GM23338 (cell line): ENCODE data around the gene COTL1. TPM values are rescaled to one million over a fixed set of nuclear protein-coding genes. Genes with fewer than 3 reads are reported as not detected.

Experiments
- ATAC-seq: fragments of 200-7000 bp; cut with Tn5 transposase; 3 replicates; pipeline ENCODE4 v1.9.1; 2020
- DNase-seq: peaks from one replicate; pipeline ENCODE4 v3.0.0-alpha.2; 2015; ENCODE audit warnings: low spot score
- H2AFZ ChIP-seq: fragments of 200-600 bp; sonication (generic); 2 replicates; pipeline ENCODE4 v1.8.0; 2016; ENCODE audit warnings: antibody characterized with exemption, mild to moderate bottlenecking, moderate library complexity
- H3F3A ChIP-seq: fragments of 200-600 bp; sonication (generic); replicated peaks from 2 replicates; pipeline ENCODE4 v1.8.0; 2017; ENCODE audit warnings: antibody characterized with exemption, mixed run types, low read depth
- H3K27ac ChIP-seq: fragments of 200-600 bp; sonication (generic); 2 replicates; pipeline ENCODE4 v1.6.1; 2016; ENCODE audit warnings: low read depth
- H3K27me3 ChIP-seq: fragments of 200-600 bp; sonication (generic); 2 replicates; pipeline ENCODE4 v1.8.0; 2016; ENCODE audit warnings: mild to moderate bottlenecking, mixed run types, moderate library complexity; ENCODE audit not compliant: insufficient read depth
- H3K36me3 ChIP-seq: fragments of 200-600 bp; sonication (generic); 2 replicates; pipeline ENCODE4 v1.8.0; 2016; ENCODE audit warnings: mild to moderate bottlenecking; ENCODE audit not compliant: insufficient read depth
- H3K4me1 ChIP-seq: fragments of 200-600 bp; sonication (generic); 2 replicates; pipeline ENCODE4 v1.8.0; 2016; ENCODE audit warnings: mild to moderate bottlenecking, moderate library complexity; ENCODE audit not compliant: insufficient read depth
- H3K4me2 ChIP-seq: fragments of 200-600 bp; sonication (generic); 2 replicates; pipeline ENCODE4 v1.7.1; 2017; ENCODE audit warnings: mixed run types
- H3K4me3 ChIP-seq: fragments of 200-600 bp; sonication (generic); 2 replicates; pipeline ENCODE4 v1.6.1; 2016; ENCODE audit warnings: mixed run types
- H3K79me2 ChIP-seq: fragments of 200-600 bp; sonication (generic); replicated peaks from 2 replicates; pipeline ENCODE4 v1.8.0; 2017; ENCODE audit warnings: mild to moderate bottlenecking; ENCODE audit not compliant: insufficient read depth
- H3K9me2 ChIP-seq: fragments of 200-600 bp; sonication (generic); 2 replicates; pipeline ENCODE4 v1.8.0; 2017; ENCODE audit not compliant: insufficient read depth
- H4K20me1 ChIP-seq: fragments of 200-600 bp; sonication (generic); replicated peaks from 2 replicates; pipeline ENCODE4 v1.8.0; 2017; ENCODE audit warnings: mild to moderate bottlenecking; ENCODE audit not compliant: insufficient read depth
- H3K27ac Mint-ChIP-seq: 2 replicates; pipeline ENCODE4 v1.8.0; 2020; ENCODE audit warnings: inconsistent platforms, mild to moderate bottlenecking, moderate library complexity, mixed read lengths
- H3K27me3 Mint-ChIP-seq: 3 replicates; pipeline ENCODE4 v1.8.0; 2022; ENCODE audit warnings: low read depth, mild to moderate bottlenecking, moderate library complexity, mixed read lengths, inconsistent platforms; ENCODE audit not compliant: insufficient read depth, poor library complexity
- H3K36me3 Mint-ChIP-seq: 3 replicates; pipeline ENCODE4 v1.8.0; 2021; ENCODE audit warnings: low read depth, mild to moderate bottlenecking, inconsistent platforms, moderate library complexity, mixed read lengths
- H3K4me1 Mint-ChIP-seq: 3 replicates; pipeline ENCODE4 v1.8.0; 2020; ENCODE audit warnings: mild to moderate bottlenecking, inconsistent platforms, mixed read lengths
- H3K4me3 Mint-ChIP-seq: 3 replicates; pipeline ENCODE4 v1.8.0; 2021; ENCODE audit warnings: moderate library complexity, mild to moderate bottlenecking, inconsistent platforms, mixed read lengths
- H3K9me3 Mint-ChIP-seq: 3 replicates; pipeline ENCODE4 v1.8.0; 2020; ENCODE audit warnings: moderate library complexity, mild to moderate bottlenecking, inconsistent platforms, mixed read lengths
- CREB1 ChIP-seq: fragments of 250-450 bp; sonication (Bioruptor Pico); IDR thresholded peaks from 2 replicates; pipeline ENCODE4 v1.5.0; 2020; ENCODE audit warnings: low read depth, mild to moderate bottlenecking, moderate library complexity
- ETS1 ChIP-seq: IDR thresholded peaks from 2 replicates; pipeline ENCODE4 v1.6.1; 2016; ENCODE audit warnings: antibody characterized with exemption
- EZH2 ChIP-seq: fragments of 200-600 bp; sonication (generic); IDR thresholded peaks from one replicate; pipeline ENCODE4 v1.8.0; 2017; ENCODE audit warnings: antibody characterized with exemption, mild to moderate bottlenecking, low read depth; ENCODE audit not compliant: unreplicated experiment
- EZH2phosphoT487 ChIP-seq: fragments of 200-600 bp; sonication (generic); IDR thresholded peaks from one replicate; pipeline ENCODE4 v1.8.1; 2018; ENCODE audit warnings: antibody characterized with exemption; ENCODE audit not compliant: unreplicated experiment
- JUNB ChIP-seq: IDR thresholded peaks from one replicate; pipeline ENCODE4 v1.6.1; 2016; ENCODE audit warnings: antibody characterized with exemption; ENCODE audit not compliant: unreplicated experiment
- POLR2AphosphoS5 ChIP-seq: IDR thresholded peaks from 2 replicates; pipeline ENCODE4 v1.6.1; 2016; ENCODE audit warnings: antibody characterized with exemption, low read depth
- STAT1 ChIP-seq: IDR thresholded peaks from one replicate; pipeline ENCODE4 v1.6.1; 2016; ENCODE audit warnings: antibody characterized with exemption; ENCODE audit not compliant: unreplicated experiment
- ZNF114 ChIP-seq: fragments of 250-450 bp; sonication (Bioruptor Pico); IDR thresholded peaks from 2 replicates; pipeline ENCODE4 v1.5.0; 2020; ENCODE audit warnings: mild to moderate bottlenecking, moderate library complexity
- ZNF331 ChIP-seq: fragments of 250-450 bp; sonication (Bioruptor Pico); IDR thresholded peaks from 2 replicates; pipeline ENCODE4 v1.5.0; 2020; ENCODE audit warnings: low read depth, mild to moderate bottlenecking, moderate library complexity
- polyA plus RNA-seq: library from polyadenylated mRNA; unstranded; fragments of >200 nt; fragmentation: Nextera tagmentation; extraction: Ambion mirVana; gene quantifications from 2 replicates; pipeline ENCODE4 v1.2.1, GENCODE V29; 2016
- total RNA-seq: library from RNA; depleted of rRNA; stranded (reverse); fragments of >200 nt; shearing (Covaris generic); gene quantifications from 2 replicates; pipeline ENCODE4 v1.2.3, GENCODE V29; 2014
- TF ChIP-seq, protein P1 (sequence below): fragments of 250-450 bp; sonication (Bioruptor Pico); IDR thresholded peaks from 2 replicates; pipeline ENCODE4 v1.5.0; 2020; ENCODE audit warnings: mild to moderate bottlenecking, moderate library complexity
- TF ChIP-seq, protein P2 (sequence below): IDR thresholded peaks from one replicate; pipeline ENCODE4 v1.6.1; 2018; ENCODE audit warnings: antibody characterized with exemption; ENCODE audit not compliant: unreplicated experiment

COTL1 gene
- total and polyA plus RNA-seq, 2 experiments from 2014 or later: 117 to 166 TPM

DNA sequence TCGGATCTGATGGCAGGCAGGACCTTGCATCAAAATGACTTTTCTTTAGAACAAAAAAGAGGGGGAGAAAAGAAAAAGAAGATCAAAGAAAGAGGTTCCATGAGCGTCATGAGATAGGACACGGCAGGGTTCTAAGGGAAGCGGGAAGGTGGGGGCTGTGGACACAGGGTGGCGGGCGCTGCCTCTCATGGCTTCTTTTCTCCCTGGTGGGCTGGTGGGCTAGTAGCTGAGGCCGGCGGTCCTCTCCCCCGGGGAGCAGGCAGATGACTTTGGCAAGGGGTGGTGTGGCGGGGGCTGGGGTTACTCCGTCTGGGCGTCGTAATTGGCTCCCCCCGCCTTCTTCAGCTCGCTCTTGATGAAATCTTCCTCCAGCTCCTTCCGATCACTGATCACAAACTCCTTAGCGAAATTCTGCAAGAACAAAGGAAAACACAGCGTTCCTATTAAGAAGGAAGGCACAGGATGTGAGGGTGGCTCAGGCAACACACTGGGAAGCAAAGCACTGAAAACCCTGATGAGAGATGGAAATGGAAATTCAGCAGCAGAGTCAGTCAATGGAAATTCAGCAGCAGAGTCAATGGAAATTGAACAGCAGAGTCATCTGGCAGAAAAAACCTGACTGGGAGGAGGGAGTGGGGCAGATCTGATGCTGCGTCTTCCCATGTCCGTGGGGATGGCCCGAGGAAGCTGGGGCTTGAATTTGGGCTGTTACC is 51.2 kb downstream of the COTL1 start:
- H3K27me3 ChIP-seq: no peaks in the 10 kb centered on the region
- ATAC-seq (peak; percentile 37), DNase-seq (no peak)
- H3F3A ChIP-seq: peaks cover 5% of the 10 kb centered on the region; the same call in 1 of the 2 replicates
- H3K36me3 ChIP-seq: no peaks in the 10 kb centered on the region
- peak overlapping the region; percentile 66 for H3K27ac ChIP-seq
- Mint-ChIP-seq H3K27me3 (peaks cover 16% of the 10 kb centered on the region), H3K36me3 (peaks cover 45% of the 10 kb centered on the region), H3K4me1 (peaks cover 34% of the 10 kb centered on the region), H3K9me3 (no peaks in the 10 kb centered on the region), H3K4me3 (peak overlapping the region; percentile 28; the same call in 2 of the 3 replicates), H3K27ac (peak overlapping the region; percentile 63)
- no peak overlapping the region for H2AFZ ChIP-seq
- peaks cover 22% of the 10 kb centered on the region for H3K4me1 ChIP-seq
- H3K9me2 ChIP-seq: no peaks in the 10 kb centered on the region
- H3K79me2 ChIP-seq: peaks cover 3% of the 10 kb centered on the region; the same call in 1 of the 2 replicates
- TF ChIP-seq JUNB (no peak), STAT1 (no peak), ZNF114 (no peak), EZH2 (no peak), ZNF331 (CRISPR knock-in tag) (no peak), EZH2phosphoT487 (no peak), ETS1 (no peak), POLR2AphosphoS5 (no peak), CREB1 (no peak)
- TF ChIP-seq, protein P1, sequence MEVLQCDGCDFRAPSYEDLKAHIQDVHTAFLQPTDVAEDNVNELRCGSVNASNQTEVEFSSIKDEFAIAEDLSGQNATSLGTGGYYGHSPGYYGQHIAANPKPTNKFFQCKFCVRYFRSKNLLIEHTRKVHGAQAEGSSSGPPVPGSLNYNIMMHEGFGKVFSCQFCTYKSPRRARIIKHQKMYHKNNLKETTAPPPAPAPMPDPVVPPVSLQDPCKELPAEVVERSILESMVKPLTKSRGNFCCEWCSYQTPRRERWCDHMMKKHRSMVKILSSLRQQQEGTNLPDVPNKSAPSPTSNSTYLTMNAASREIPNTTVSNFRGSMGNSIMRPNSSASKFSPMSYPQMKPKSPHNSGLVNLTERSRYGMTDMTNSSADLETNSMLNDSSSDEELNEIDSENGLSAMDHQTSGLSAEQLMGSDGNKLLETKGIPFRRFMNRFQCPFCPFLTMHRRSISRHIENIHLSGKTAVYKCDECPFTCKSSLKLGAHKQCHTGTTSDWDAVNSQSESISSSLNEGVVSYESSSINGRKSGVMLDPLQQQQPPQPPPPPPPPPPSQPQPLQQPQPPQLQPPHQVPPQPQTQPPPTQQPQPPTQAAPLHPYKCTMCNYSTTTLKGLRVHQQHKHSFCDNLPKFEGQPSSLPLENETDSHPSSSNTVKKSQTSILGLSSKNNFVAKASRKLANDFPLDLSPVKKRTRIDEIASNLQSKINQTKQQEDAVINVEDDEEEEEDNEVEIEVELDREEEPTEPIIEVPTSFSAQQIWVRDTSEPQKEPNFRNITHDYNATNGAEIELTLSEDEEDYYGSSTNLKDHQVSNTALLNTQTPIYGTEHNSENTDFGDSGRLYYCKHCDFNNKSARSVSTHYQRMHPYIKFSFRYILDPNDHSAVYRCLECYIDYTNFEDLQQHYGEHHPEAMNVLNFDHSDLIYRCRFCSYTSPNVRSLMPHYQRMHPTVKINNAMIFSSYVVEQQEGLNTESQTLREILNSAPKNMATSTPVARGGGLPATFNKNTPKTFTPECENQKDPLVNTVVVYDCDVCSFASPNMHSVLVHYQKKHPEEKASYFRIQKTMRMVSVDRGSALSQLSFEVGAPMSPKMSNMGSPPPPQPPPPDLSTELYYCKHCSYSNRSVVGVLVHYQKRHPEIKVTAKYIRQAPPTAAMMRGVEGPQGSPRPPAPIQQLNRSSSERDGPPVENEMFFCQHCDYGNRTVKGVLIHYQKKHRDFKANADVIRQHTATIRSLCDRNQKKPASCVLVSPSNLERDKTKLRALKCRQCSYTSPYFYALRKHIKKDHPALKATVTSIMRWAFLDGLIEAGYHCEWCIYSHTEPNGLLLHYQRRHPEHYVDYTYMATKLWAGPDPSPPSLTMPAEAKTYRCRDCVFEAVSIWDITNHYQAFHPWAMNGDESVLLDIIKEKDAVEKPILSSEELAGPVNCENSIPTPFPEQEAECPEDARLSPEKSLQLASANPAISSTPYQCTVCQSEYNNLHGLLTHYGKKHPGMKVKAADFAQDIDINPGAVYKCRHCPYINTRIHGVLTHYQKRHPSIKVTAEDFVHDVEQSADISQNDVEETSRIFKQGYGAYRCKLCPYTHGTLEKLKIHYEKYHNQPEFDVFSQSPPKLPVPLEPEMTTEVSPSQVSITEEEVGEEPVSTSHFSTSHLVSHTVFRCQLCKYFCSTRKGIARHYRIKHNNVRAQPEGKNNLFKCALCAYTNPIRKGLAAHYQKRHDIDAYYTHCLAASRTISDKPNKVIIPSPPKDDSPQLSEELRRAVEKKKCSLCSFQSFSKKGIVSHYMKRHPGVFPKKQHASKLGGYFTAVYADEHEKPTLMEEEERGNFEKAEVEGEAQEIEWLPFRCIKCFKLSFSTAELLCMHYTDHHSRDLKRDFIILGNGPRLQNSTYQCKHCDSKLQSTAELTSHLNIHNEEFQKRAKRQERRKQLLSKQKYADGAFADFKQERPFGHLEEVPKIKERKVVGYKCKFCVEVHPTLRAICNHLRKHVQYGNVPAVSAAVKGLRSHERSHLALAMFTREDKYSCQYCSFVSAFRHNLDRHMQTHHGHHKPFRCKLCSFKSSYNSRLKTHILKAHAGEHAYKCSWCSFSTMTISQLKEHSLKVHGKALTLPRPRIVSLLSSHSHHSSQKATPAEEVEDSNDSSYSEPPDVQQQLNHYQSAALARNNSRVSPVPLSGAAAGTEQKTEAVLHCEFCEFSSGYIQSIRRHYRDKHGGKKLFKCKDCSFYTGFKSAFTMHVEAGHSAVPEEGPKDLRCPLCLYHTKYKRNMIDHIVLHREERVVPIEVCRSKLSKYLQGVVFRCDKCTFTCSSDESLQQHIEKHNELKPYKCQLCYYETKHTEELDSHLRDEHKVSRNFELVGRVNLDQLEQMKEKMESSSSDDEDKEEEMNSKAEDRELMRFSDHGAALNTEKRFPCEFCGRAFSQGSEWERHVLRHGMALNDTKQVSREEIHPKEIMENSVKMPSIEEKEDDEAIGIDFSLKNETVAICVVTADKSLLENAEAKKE (CRISPR knock-in tag): no peak
- TF ChIP-seq, protein P2, sequence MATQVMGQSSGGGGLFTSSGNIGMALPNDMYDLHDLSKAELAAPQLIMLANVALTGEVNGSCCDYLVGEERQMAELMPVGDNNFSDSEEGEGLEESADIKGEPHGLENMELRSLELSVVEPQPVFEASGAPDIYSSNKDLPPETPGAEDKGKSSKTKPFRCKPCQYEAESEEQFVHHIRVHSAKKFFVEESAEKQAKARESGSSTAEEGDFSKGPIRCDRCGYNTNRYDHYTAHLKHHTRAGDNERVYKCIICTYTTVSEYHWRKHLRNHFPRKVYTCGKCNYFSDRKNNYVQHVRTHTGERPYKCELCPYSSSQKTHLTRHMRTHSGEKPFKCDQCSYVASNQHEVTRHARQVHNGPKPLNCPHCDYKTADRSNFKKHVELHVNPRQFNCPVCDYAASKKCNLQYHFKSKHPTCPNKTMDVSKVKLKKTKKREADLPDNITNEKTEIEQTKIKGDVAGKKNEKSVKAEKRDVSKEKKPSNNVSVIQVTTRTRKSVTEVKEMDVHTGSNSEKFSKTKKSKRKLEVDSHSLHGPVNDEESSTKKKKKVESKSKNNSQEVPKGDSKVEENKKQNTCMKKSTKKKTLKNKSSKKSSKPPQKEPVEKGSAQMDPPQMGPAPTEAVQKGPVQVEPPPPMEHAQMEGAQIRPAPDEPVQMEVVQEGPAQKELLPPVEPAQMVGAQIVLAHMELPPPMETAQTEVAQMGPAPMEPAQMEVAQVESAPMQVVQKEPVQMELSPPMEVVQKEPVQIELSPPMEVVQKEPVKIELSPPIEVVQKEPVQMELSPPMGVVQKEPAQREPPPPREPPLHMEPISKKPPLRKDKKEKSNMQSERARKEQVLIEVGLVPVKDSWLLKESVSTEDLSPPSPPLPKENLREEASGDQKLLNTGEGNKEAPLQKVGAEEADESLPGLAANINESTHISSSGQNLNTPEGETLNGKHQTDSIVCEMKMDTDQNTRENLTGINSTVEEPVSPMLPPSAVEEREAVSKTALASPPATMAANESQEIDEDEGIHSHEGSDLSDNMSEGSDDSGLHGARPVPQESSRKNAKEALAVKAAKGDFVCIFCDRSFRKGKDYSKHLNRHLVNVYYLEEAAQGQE: no peak
- H3K4me2 ChIP-seq: peak overlapping the region; percentile 66
- H4K20me1 ChIP-seq: no peaks in the 10 kb centered on the region
- H3K4me3 ChIP-seq: no peak overlapping the region
